ENCODE data around the gene TMEM132A.

DNA sequence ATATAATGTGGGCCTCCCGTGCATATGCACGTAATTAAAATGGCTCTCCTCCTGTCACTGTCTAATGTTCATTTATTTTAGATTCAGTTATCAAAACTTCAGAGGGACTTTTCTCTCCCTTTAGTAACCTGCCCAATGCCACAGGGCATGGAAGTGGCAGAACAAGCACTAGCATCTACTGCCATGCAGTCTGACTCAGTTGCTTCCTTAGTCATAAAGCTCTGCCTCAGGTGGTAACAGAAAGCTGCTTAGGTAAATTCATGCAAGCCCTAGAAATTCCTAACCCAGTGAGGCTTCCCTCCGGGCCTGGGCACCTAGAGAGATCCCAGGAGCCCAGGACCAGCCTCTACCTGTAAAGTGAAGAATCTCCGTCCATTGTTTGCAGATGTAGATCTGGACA lies 26.8 kb upstream of the TMEM132A start:
- no peak for TF ChIP-seq POLR2A (IDR thresholded peaks at IDR 0.05)
- TF ChIP-seq, protein P1, sequence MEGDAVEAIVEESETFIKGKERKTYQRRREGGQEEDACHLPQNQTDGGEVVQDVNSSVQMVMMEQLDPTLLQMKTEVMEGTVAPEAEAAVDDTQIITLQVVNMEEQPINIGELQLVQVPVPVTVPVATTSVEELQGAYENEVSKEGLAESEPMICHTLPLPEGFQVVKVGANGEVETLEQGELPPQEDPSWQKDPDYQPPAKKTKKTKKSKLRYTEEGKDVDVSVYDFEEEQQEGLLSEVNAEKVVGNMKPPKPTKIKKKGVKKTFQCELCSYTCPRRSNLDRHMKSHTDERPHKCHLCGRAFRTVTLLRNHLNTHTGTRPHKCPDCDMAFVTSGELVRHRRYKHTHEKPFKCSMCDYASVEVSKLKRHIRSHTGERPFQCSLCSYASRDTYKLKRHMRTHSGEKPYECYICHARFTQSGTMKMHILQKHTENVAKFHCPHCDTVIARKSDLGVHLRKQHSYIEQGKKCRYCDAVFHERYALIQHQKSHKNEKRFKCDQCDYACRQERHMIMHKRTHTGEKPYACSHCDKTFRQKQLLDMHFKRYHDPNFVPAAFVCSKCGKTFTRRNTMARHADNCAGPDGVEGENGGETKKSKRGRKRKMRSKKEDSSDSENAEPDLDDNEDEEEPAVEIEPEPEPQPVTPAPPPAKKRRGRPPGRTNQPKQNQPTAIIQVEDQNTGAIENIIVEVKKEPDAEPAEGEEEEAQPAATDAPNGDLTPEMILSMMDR (IDR thresholded peaks at IDR 0.05): no peak

All from transverse colon (tissue), 3 donors.